GM12878 (cell line): ENCODE results near the gene GBA3. TPM values are rescaled to one million over a fixed set of nuclear protein-coding genes. Genes with fewer than 3 reads are reported as not detected.

Source experiments
- ATAC-seq: fragments of 200-7000 bp; cut with Tn5 transposase; 3 replicates; pipeline ENCODE4 v1.9.1; 2020; ENCODE audit warnings: mild to moderate bottlenecking, moderate library complexity
- BruUV-seq: library from RNA; stranded (reverse); fragments of 400-500 nt; replicated peaks from 2 replicates; lab custom pipeline; 2021; lab: Mats Ljungman, UMichigan
- CTCF ChIA-PET: fragments of 300-600 bp; sonication (Branson Sonifier 250); formaldehyde crosslinking; extraction: SDS; loops from one replicate; lab custom pipeline; 2021; ENCODE audit warnings: inconsistent platforms; lab: Yijun Ruan, JAX
- POLR2A ChIA-PET: fragments of 350-600 bp; formaldehyde crosslinking; extraction: SDS; loops from one replicate; lab custom pipeline; 2021; ENCODE audit warnings: inconsistent platforms; lab: Charles Lee
- RAD21 ChIA-PET: fragments of 300-600 bp; sonication (Branson Sonifier 250); formaldehyde crosslinking; loops from one replicate; lab custom pipeline; 2023; ENCODE audit warnings: antibody characterized with exemption; ENCODE audit not compliant: unreplicated experiment; lab: Charles Lee
- SMC1A ChIA-PET: fragments of 300-600 bp; sonication (Branson Sonifier 250); formaldehyde crosslinking; loops from one replicate; lab custom pipeline; 2023; ENCODE audit not compliant: unreplicated experiment, uncharacterized antibody; lab: Charles Lee
- DNase-seq: peaks from one replicate; pipeline ENCODE4 v3.0.0-alpha.2; 2011; ENCODE audit warnings: low read depth, low spot score
- FAIRE-seq: peaks from 3 replicates; lab custom pipeline; 2011; peaks lifted over from hg19 to GRCh38; lab: Jason Lieb, UNC
- H2AFZ ChIP-seq: 2 replicates; pipeline ENCODE4 v1.6.0; 2011; ENCODE audit warnings: low read depth, low read length, control low read depth; ENCODE audit not compliant: control insufficient read depth
- H3K27ac ChIP-seq: 2 replicates; pipeline ENCODE4 v1.5.1; 2011; ENCODE audit warnings: control low read depth; ENCODE audit not compliant: control insufficient read depth, insufficient read depth
- H3K27me3 ChIP-seq, 2 experiments: replicated peaks in 1 of 2; 2 replicates each; pipeline versions ENCODE4 v1.6.0 to v1.6.1; 2011; ENCODE audit warnings: low read length in 1 of 2; ENCODE audit not compliant: control insufficient read depth in 2 of 2, insufficient read depth in 2 of 2
- H3K36me3 ChIP-seq, 2 experiments: 2 replicates each; pipeline ENCODE4 v1.5.1; 2011; ENCODE audit warnings: low read length in 1 of 2; ENCODE audit not compliant: control insufficient read depth in 2 of 2, insufficient read depth in 2 of 2
- H3K4me1 ChIP-seq: 2 replicates; pipeline ENCODE4 v1.6.1; 2011; ENCODE audit warnings: mild to moderate bottlenecking, low read length, moderate library complexity, mixed read lengths; ENCODE audit not compliant: control insufficient read depth, insufficient read depth
- H3K4me2 ChIP-seq: 2 replicates; pipeline ENCODE4 v1.6.0; 2011; ENCODE audit warnings: control low read depth; ENCODE audit not compliant: control insufficient read depth, insufficient read depth
- H3K4me3 ChIP-seq: fragments of 200-600 bp; sonication (generic); 2 replicates; pipeline ENCODE4 v1.5.1; 2016
- H3K79me2 ChIP-seq: 2 replicates; pipeline ENCODE4 v1.6.0; 2011; ENCODE audit warnings: low read length; ENCODE audit not compliant: control insufficient read depth, insufficient read depth
- H3K9ac ChIP-seq: 2 replicates; pipeline ENCODE4 v1.8.0; 2011; ENCODE audit warnings: low read length, control low read depth, mixed read lengths; ENCODE audit not compliant: control insufficient read depth, insufficient read depth
- H3K9me3 ChIP-seq: replicated peaks from 3 replicates; pipeline ENCODE4 v1.5.1; 2011; ENCODE audit warnings: mild to moderate bottlenecking, low read length; ENCODE audit not compliant: control insufficient read depth, insufficient read depth
- H4K20me1 ChIP-seq: 2 replicates; pipeline ENCODE4 v1.6.0; 2011; ENCODE audit not compliant: control insufficient read depth, insufficient read depth
- BCL3 ChIP-seq: IDR thresholded peaks from 2 replicates; pipeline ENCODE4 v1.6.1; 2011; ENCODE audit warnings: borderline replicate concordance, low read depth, mild to moderate bottlenecking, moderate library complexity, low read length; ENCODE audit not compliant: insufficient read depth, poor library complexity, severe bottlenecking
- BCLAF1 ChIP-seq: fragments of 450-650 bp; IDR thresholded peaks from 2 replicates; pipeline ENCODE4 v1.6.1; 2017; ENCODE audit warnings: antibody characterized with exemption, mild to moderate bottlenecking, moderate library complexity
- CBX5 ChIP-seq: sonication (generic); IDR thresholded peaks from 2 replicates; pipeline ENCODE4 v1.6.1; 2016; ENCODE audit warnings: low read depth, moderate library complexity, mild to moderate bottlenecking, inconsistent platforms
- E2F4 ChIP-seq: IDR thresholded peaks from 2 replicates; pipeline ENCODE4 v1.6.1; 2012; ENCODE audit warnings: low read depth, low read length, improper control_type of control experiment
- MAX ChIP-seq: IDR thresholded peaks from 2 replicates; pipeline ENCODE4 v1.6.1; 2012; ENCODE audit warnings: low read depth, low read length, improper control_type of control experiment
- MLLT1 ChIP-seq: fragments of 450-650 bp; IDR thresholded peaks from 2 replicates; pipeline ENCODE4 v1.6.1; 2016; ENCODE audit warnings: mild to moderate bottlenecking
- NBN ChIP-seq: fragments of 450-650 bp; IDR thresholded peaks from 2 replicates; pipeline ENCODE4 v1.6.1; 2016
- NFYA ChIP-seq: IDR thresholded peaks from 2 replicates; pipeline ENCODE4 v1.6.1; 2011; ENCODE audit warnings: low read depth, mild to moderate bottlenecking, low read length, improper control_type of control experiment, borderline replicate concordance
- RCOR1 ChIP-seq: conservative IDR thresholded peaks from 2 replicates; pipeline ENCODE4 v1.6.1; 2012; ENCODE audit warnings: low read depth, low read length, improper control_type of control experiment
- SREBF2 ChIP-seq: IDR thresholded peaks from 2 replicates; pipeline ENCODE4 v1.6.1; 2012; ENCODE audit warnings: mild to moderate bottlenecking, low read length
- ZBTB33 ChIP-seq: fragments of 450-650 bp; IDR thresholded peaks from 2 replicates; pipeline ENCODE4 v1.6.1; 2017; ENCODE audit warnings: mild to moderate bottlenecking
- WGBS: methylation state at CpG from one replicate; pipeline ENCODE4 v1.1.6; 2016; ENCODE audit warnings: low lambda C conversion rate; ENCODE audit not compliant: insufficient replicate concordance, insufficient coverage; ENCODE audit errors: missing lambda C conversion rate; 5-methylcytosine and 5-hydroxymethylcytosine counted together
- in situ Hi-C: fragments of 300-500 bp; cut with MboI; formaldehyde crosslinking; loops from 9 replicates; pipeline ENCODE4 v1.14.3; 2018; ENCODE audit warnings: mixed read lengths
- intact Hi-C: fragments of 100-400 bp; cut with micrococcal nuclease; formaldehyde crosslinking; loops from one replicate; pipeline ENCODE4 v1.14.2; 2022; ENCODE audit not compliant: unreplicated experiment
- polyA plus RNA-seq, 11 experiments: library from polyadenylated mRNA; depleted of rRNA in 4 of 11; unstranded in 6 of 11; stranded (reverse) in 5 of 11; fragments of >200 nt; fragmentation: Nextera tagmentation in 4 of 11; fragmentation: Illumina TruSeq in 1 of 11; extraction: Ambion mirVana in 4 of 11; extraction: Trizol in 1 of 11; gene quantifications; 1 replicate in 1 of 11; 2 replicates in 10 of 11; pipeline versions ENCODE4 v1.2.1 to v1.2.3, GENCODE V29; 2011 to 2016; ENCODE audit warnings: inconsistent platforms in 2 of 11, missing spikeins in 2 of 11, low read depth in 1 of 11
- total RNA-seq, 4 experiments: library from RNA; depleted of rRNA in 3 of 4; stranded (reverse); fragments of >200 nt in 3 of 4; fragmentation: Illumina TruSeq in 1 of 4; extraction: Trizol in 1 of 4; gene quantifications; 2 replicates each; pipeline versions ENCODE4 v1.2.1 to v1.2.3, GENCODE V29; 2013 to 2021

The GBA3 gene
- total and polyA plus RNA-seq, 10 of the 15 experiments (the other 5 are each of a cell fraction or from before 2014, with no cell fraction given), result 0.10 to 7.2 (median 0.27) TPM

GRCh38 chr4:22661443-22661842 lies 31.3 kb upstream of the GBA3 start (continued):
- TF ChIP-seq NFYA (no peak), E2F4 (no peak), ZBTB33 (no peak), SREBF2 (no peak), CBX5 (no peak), BCL3 (no peak)

- no peak for ATAC-seq
- no TSS peak for BruUV-seq
Observed at GRCh38 chr4:22667332-22667940, 25.3 kb upstream of the GBA3 start.

More at GRCh38 chr4:22667332-22667940, 25.3 kb upstream of the GBA3 start:
- in situ Hi-C loops, result no loop called here
- H3K36me3 ChIP-seq, result no peaks in the 10 kb centered on the region
- SMC1A ChIA-PET, result interaction anchor here (0.7 to 4.5 kb wide), 14 partner anchors 7 to 257 kb away, joined by 3 to 41 read pairs (median 4); partner anchors contain the start of gene GBA3
- POLR2A ChIA-PET, result interaction anchor here (0.6 to 0.8 kb wide), 2 partner anchors 10 to 27 kb away, joined by 3 to 5 read pairs; no protein-coding TSS in a partner anchor
- WGBS, result 0% methylated on average over 3 of the region's 3 CpGs
- H3K79me2 ChIP-seq, result no peaks in the 10 kb centered on the region
- no peaks in the 10 kb centered on the region for H3K4me1 ChIP-seq
- H4K20me1 ChIP-seq, result no peaks in the 10 kb centered on the region
- no peak overlapping the region for H3K27ac ChIP-seq
- DNase-seq, result no peak
- no peak overlapping the region for H2AFZ ChIP-seq
- TF ChIP-seq NBN, result no peak
- TF ChIP-seq BCLAF1, result no peak
- TF ChIP-seq MAX, result no peak
- no peak for TF ChIP-seq RCOR1
- no peak for TF ChIP-seq MLLT1
- H3K4me3 ChIP-seq, result no peak overlapping the region
- no peak for FAIRE-seq
- no peak overlapping the region for H3K9ac ChIP-seq
- RAD21 ChIA-PET, result interaction anchor here (0.6 to 4.7 kb wide), 5 partner anchors 12 to 75 kb away, joined by 3 to 32 read pairs (median 4); no protein-coding TSS in a partner anchor
- H3K9me3 ChIP-seq, result no peaks in the 10 kb centered on the region
- intact Hi-C loops, result no loop called here
- CTCF ChIA-PET, result interaction anchor here (0.8 to 1.7 kb wide), 4 partner anchors 10 to 278 kb away, joined by 3 to 4 read pairs (median 3); no protein-coding TSS in a partner anchor
- H3K4me2 ChIP-seq, result no peak overlapping the region
- H3K27me3 ChIP-seq, result no peaks in the 10 kb centered on the region
